ENCODE measurements around the gene NRARP. TPM values are rescaled to one million over a fixed set of nuclear protein-coding genes. Genes with fewer than 3 reads are reported as not detected.
A peak's percentile ranks its signal among the peaks of the same experiment; 100 is the strongest.

NRARP gene
- total RNA-seq, 1 experiment from 2014 or later, result 24.7 TPM

- intact Hi-C loops (cut with micrococcal nuclease; ENCODE audit: unreplicated experiment), result loop anchor here (5.0 kb wide), 1 partner anchor 121 kb away; the partner anchor contains the start of genes EXD3 and NOXA1
- Histone ChIP-seq H3K36me3 (ENCODE audit: control insufficient read depth, insufficient read depth, low read length) (no peaks in the 10 kb centered on the region), H3K27me3 (replicated peaks; ENCODE audit: control insufficient read depth, insufficient read depth, low read length) (no peaks in the 10 kb centered on the region), H3K4me3 (ENCODE audit: low read depth, low read length) (peak overlapping the region; percentile 99), H3K4me1 (peaks cover 15% of the 10 kb centered on the region), H3K9me3 (no peaks in the 10 kb centered on the region)
- H3K9me3 Mint-ChIP-seq (ENCODE audit: unreplicated experiment), result no peaks in the 10 kb centered on the region
- peak overlapping the region; percentile 90 for H3K4me3 Mint-ChIP-seq (ENCODE audit: unreplicated experiment)
- CTCF ChIA-PET, result interaction anchor here (0.6 to 2.0 kb wide), 18 partner anchors 8 to 251 kb away, joined by 3 to 18 read pairs (median 6); partner anchors contain the start of genes ENTPD8, EXD3, MRPL41 and NOXA1
- H3K27ac Mint-ChIP-seq (ENCODE audit: unreplicated experiment), result peak overlapping the region; percentile 84
- peaks cover 6% of the 10 kb centered on the region for H3K4me1 Mint-ChIP-seq (ENCODE audit: low read depth, unreplicated experiment)
- H3K27me3 Mint-ChIP-seq (ENCODE audit: insufficient read depth, unreplicated experiment), result no peaks in the 10 kb centered on the region
- peak; percentile 76 to 79 for DNase-seq
- TF ChIP-seq CTCF (IDR thresholded peaks at IDR 0.05; ENCODE audit: insufficient read depth in 1 of 2, low read depth in 1 of 2, low read length in 1 of 2, severe bottlenecking in 1 of 2, unreplicated experiment in 1 of 2), result peak in 1 of 2 experiments; percentile 14
- H3K36me3 Mint-ChIP-seq (ENCODE audit: insufficient read depth, unreplicated experiment), result peaks cover 33% of the 10 kb centered on the region
- no TSS peak for BruUV-seq (replicated peaks)
- POLR2A ChIA-PET, result interaction anchor here (1.0 to 1.8 kb wide), 9 partner anchors 8 to 215 kb away, joined by 3 to 40 read pairs (median 8); partner anchors contain the start of genes ENTPD8, EXD3, MAN1B1 and NOXA1
Measured at GRCh38 chr9:137301081-137301947, 757 bp downstream of the NRARP start.

GRCh38 chr9:137300567-137301080 lies 1.4 kb downstream of the NRARP start:
- H3K27me3 ChIP-seq (replicated peaks; ENCODE audit: control insufficient read depth, insufficient read depth, low read length), result no peaks in the 10 kb centered on the region
- H3K4me3 ChIP-seq (ENCODE audit: low read depth, low read length), result peak overlapping the region; percentile 99
- no peak for TF ChIP-seq CTCF (IDR thresholded peaks at IDR 0.05; ENCODE audit: insufficient read depth in 1 of 2, low read depth in 1 of 2, low read length in 1 of 2, severe bottlenecking in 1 of 2, unreplicated experiment in 1 of 2)
- H3K4me1 ChIP-seq, result peaks cover 17% of the 10 kb centered on the region
- H3K27ac Mint-ChIP-seq (ENCODE audit: unreplicated experiment), result peak overlapping the region; percentile 84
- H3K4me1 Mint-ChIP-seq (ENCODE audit: low read depth, unreplicated experiment), result peaks cover 7% of the 10 kb centered on the region
- intact Hi-C loops (cut with micrococcal nuclease; ENCODE audit: unreplicated experiment), result loop anchor here (5.0 kb wide), 1 partner anchor 122 kb away; the partner anchor contains the start of genes EXD3 and NOXA1
- H3K4me3 Mint-ChIP-seq (ENCODE audit: unreplicated experiment), result peak overlapping the region; percentile 90
- CTCF ChIA-PET, result interaction anchor here (0.6 to 2.0 kb wide), 4 partner anchors 14 to 141 kb away, joined by 3 to 15 read pairs (median 3); partner anchors contain the start of genes ENTPD8, EXD3 and NOXA1
- H3K9me3 ChIP-seq, result no peaks in the 10 kb centered on the region
- BruUV-seq (replicated peaks), result no TSS peak
- POLR2A ChIA-PET, result interaction anchor here (0.6 to 1.0 kb wide), 2 partner anchors 14 to 99 kb away, joined by 3 to 4 read pairs; no protein-coding TSS in a partner anchor
- H3K27me3 Mint-ChIP-seq (ENCODE audit: insufficient read depth, unreplicated experiment), result no peaks in the 10 kb centered on the region
- peaks cover 34% of the 10 kb centered on the region for H3K36me3 Mint-ChIP-seq (ENCODE audit: insufficient read depth, unreplicated experiment)
- H3K9me3 Mint-ChIP-seq (ENCODE audit: unreplicated experiment), result no peaks in the 10 kb centered on the region
- peak in 1 of 2 experiments; percentile 48 for DNase-seq
- no peaks in the 10 kb centered on the region for H3K36me3 ChIP-seq (ENCODE audit: control insufficient read depth, insufficient read depth, low read length)

- no peak for TF ChIP-seq CTCF (IDR thresholded peaks at IDR 0.05; ENCODE audit: insufficient read depth in 1 of 2, low read depth in 1 of 2, low read length in 1 of 2, severe bottlenecking in 1 of 2, unreplicated experiment in 1 of 2)
Measured at GRCh38 chr9:137299938-137300337, 2.1 kb downstream of the NRARP start.

More at GRCh38 chr9:137299938-137300337, 2.1 kb downstream of the NRARP start:
- Histone ChIP-seq H3K4me3 (ENCODE audit: low read depth, low read length) (peak overlapping the region; percentile 99; the same call in 1 of the 2 replicates), H3K9me3 (no peaks in the 10 kb centered on the region), H3K4me1 (peaks cover 20% of the 10 kb centered on the region), H3K36me3 (ENCODE audit: control insufficient read depth, insufficient read depth, low read length) (no peaks in the 10 kb centered on the region), H3K27me3 (replicated peaks; ENCODE audit: control insufficient read depth, insufficient read depth, low read length) (no peaks in the 10 kb centered on the region)
- no peak for DNase-seq
- Mint-ChIP-seq H3K36me3 (ENCODE audit: insufficient read depth, unreplicated experiment) (peaks cover 34% of the 10 kb centered on the region), H3K4me1 (ENCODE audit: low read depth, unreplicated experiment) (peaks cover 7% of the 10 kb centered on the region), H3K4me3 (ENCODE audit: unreplicated experiment) (peak overlapping the region; percentile 90), H3K27me3 (ENCODE audit: insufficient read depth, unreplicated experiment) (no peaks in the 10 kb centered on the region), H3K9me3 (ENCODE audit: unreplicated experiment) (no peaks in the 10 kb centered on the region), H3K27ac (ENCODE audit: unreplicated experiment) (no peak overlapping the region)
- ChIA-PET POLR2A (interaction anchor here (0.6 to 1.0 kb wide), 2 partner anchors 13 to 99 kb away, joined by 3 to 4 read pairs; no protein-coding TSS in a partner anchor), CTCF (interaction anchor here (0.7 to 0.8 kb wide), 2 partner anchors 13 to 19 kb away, joined by 3 read pairs; no protein-coding TSS in a partner anchor)
- TSS peak; percentile 82 for BruUV-seq (replicated peaks)
- intact Hi-C loops (cut with micrococcal nuclease; ENCODE audit: unreplicated experiment), result loop anchor here (5.0 to 10.0 kb wide), 2 partner anchors 122 to 235 kb away; partner anchors contain the start of genes EXD3 and NOXA1

Data from Caco-2 (cell line).